GM19467 (cell line): ENCODE results near the gene MADCAM1.

ENCODE experiments used
- ATAC-seq: cut with Tn5 transposase; IDR thresholded peaks from one replicate; pipeline ENCODE4 v1.9.1; 2021; ENCODE audit warnings: mild to moderate bottlenecking, moderate library complexity; ENCODE audit not compliant: unreplicated experiment

The MADCAM1 gene

GRCh38 chr19:531009-531752 is 34.9 kb downstream of the MADCAM1 start:
- ATAC-seq = peak; percentile 57

- ATAC-seq = peak; percentile 20
Observed at GRCh38 chr19:531753-532560, 35.7 kb downstream of the MADCAM1 start, which contains the start of gene CDC34. Gene CDC34 (plus strand): TSS chr19:531760. CDS start chr19:531932, 172 bp downstream.

- no peak for ATAC-seq
Observed at GRCh38 chr19:532561-533363, 36.5 kb downstream of the MADCAM1 start.

GRCh38 chr19:533364-534058 is 37.2 kb downstream of the MADCAM1 start:
- no peak for ATAC-seq

DNA sequence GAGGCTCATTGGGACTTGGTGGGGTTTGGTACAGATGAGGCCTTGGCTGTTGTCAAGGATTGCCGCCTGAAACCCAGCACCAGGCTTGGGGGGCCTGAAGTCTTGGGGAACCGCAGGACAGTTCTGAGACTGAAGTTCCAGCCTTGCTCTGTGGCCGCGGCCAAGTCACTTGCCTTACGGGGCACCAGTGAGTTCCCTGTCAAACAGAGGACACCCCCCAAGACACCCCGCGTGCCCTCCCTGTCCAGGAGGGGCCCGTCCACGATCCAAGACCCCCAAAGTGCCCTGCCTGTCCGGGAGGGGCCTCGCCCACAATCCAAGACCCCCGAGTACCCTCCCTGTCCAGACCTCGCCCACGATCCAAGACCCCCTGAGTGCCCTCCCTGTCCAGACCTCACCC is 37.8 kb downstream of the MADCAM1 start:
- ATAC-seq = no peak

GRCh38 chr19:535017-535835 is 38.9 kb downstream of the MADCAM1 start:
- no peak for ATAC-seq

- no peak for ATAC-seq
Observed at GRCh38 chr19:536031-536880, 40.0 kb downstream of the MADCAM1 start.

DNA sequence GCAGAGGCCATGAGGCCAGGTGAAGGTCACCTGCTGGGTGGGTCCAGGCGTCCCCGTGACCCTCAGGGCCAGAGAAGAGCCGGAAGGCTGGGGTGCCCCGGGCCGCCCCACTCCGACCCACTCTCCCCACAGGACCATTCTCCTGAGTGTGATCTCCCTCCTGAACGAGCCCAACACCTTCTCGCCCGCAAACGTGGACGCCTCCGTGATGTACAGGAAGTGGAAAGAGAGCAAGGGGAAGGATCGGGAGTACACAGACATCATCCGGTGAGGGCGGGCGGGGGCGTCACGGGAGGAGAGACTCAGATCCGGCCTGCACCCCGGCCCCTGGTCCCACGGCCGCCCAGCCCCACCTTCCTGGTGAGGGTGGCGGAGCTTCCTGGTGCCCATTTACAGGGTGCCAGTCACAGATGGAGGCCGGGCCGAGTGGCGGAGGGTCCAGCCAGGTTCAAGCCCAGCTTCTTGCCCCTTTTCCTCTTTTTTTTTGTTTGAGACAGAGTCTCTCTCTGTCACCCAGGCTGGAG is 40.7 kb downstream of the MADCAM1 start:
- ATAC-seq = no peak

GRCh38 chr19:538641-539428 is 42.5 kb downstream of the MADCAM1 start:
- no peak for ATAC-seq

DNA sequence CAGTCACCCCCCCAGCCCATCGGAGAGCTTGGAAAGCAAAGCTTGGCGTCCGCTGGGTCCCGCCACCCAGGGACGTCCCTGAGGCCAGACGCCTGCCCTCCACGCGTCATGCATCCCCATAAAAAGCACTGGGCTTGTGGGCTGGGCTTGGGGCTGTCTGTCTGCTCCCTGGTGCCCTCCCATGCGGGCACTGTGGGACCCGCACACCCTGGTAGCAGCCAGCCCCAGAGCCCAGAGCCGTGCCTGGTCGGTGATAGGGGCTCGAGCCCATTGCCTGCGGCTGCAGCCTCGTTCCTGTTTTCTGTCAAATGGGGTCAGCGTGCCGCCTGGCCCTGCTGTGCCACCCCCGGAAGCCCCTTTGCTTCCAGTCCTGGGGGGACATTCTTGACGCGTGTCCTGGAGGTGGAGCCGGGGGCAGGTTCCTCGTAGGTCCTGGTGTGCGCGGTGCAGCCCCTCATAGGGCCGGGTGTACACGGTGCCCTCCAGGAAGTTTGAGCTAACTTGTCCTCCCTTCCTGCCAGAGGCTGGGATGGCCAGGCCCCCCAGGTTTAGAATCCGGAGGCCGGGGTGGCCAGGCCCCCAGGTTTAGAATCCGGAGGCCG is 43.2 kb downstream of the MADCAM1 start:
- no peak for ATAC-seq

GRCh38 chr19:540867-541637 is 44.8 kb downstream of the MADCAM1 start:
- no peak for ATAC-seq

- no peak for ATAC-seq
Observed at GRCh38 chr19:541699-542098, 45.4 kb downstream of the MADCAM1 start.

GRCh38 chr19:542173-542866 is 46.0 kb downstream of the MADCAM1 start:
- no peak for ATAC-seq

DNA sequence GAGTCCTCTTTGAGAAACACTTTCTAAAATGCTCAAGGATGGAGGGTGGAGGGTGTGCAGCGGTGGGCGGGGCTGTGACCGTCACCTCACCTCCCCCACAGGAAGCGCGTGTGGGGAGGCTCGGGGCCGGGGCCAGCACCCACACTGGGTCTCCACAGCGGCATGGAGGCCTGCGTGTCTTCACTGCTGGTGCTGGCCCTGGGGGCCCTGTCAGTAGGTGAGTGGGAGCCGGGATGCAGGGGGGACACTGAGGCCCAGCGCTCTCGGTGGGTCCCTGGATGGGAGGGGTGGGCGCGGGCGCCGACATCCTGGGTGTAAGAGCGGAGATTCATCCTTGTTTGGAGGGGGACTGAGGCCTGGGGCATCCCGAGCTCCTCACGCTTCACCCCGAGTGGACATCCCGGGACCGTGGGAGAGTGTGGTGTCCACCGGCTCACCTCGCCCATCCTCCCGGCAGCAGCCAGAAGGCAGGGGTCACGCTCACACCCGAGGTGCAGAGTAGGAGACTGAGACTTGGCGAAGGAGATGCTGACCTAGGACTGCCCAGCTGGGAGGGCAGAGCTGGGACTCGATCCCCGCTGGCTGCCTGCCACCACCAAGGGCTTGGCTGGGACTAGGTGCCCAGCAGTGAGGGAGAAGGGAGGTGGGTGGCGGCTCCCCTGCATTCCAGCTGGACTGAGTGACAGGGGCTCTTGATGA is 47.8 kb downstream of the MADCAM1 start, which contains the start of gene GZMM:
Gene GZMM (plus strand): TSS at position 144 of the 699 bp plus-strand sequence. CDS start 19 bp downstream, at position 163.
- no peak for ATAC-seq

GRCh38 chr19:547117-547516 is 50.8 kb downstream of the MADCAM1 start:
- no peak for ATAC-seq
